Kidney (tissue), 14 donors: ENCODE measurements around the gene P2RY12. TPM values are rescaled to one million over a fixed set of nuclear protein-coding genes. Genes with fewer than 3 reads are reported as not detected.

Experiments used
- DNase-seq, 5 donors: peaks; one replicate each; pipeline ENCODE4 v3.0.0-alpha.2; 2013 to 2020
- FAIRE-seq: peaks from 2 replicates; lab custom pipeline; 2012; peaks lifted over from hg19 to GRCh38; lab: Jason Lieb, UNC
- H3K27ac ChIP-seq, 2 donors: one replicate each; pipeline ENCODE4 v1.7.0; 2013; ENCODE audit warnings: low read depth in 2 of 2, low read length in 2 of 2, inconsistent platforms in 1 of 2
- H3K27me3 ChIP-seq: one replicate; pipeline ENCODE4 v1.7.1; 2013; ENCODE audit warnings: low read length, inconsistent platforms; ENCODE audit not compliant: control insufficient read depth, insufficient read depth
- H3K36me3 ChIP-seq, 3 donors: one replicate each; pipeline versions ENCODE4 v1.7.0 to v1.7.1; 2013; ENCODE audit warnings: low read length in 3 of 3, control low read depth in 1 of 3, inconsistent platforms in 1 of 3; ENCODE audit not compliant: insufficient read depth in 3 of 3, control insufficient read depth in 2 of 3
- H3K4me1 ChIP-seq, 3 donors: one replicate each; pipeline versions ENCODE4 v1.7.0 to v1.7.1; 2013; ENCODE audit warnings: low read length in 3 of 3, inconsistent platforms in 1 of 3, low read depth in 1 of 3; ENCODE audit not compliant: control insufficient read depth in 2 of 3, insufficient read depth in 2 of 3
- H3K4me3 ChIP-seq, 3 donors: one replicate each; pipeline versions ENCODE4 v1.7.0 to v1.8.1; 2013; ENCODE audit warnings: low read length in 3 of 3, control low read depth in 1 of 3, inconsistent platforms in 1 of 3
- H3K9ac ChIP-seq, 3 donors: one replicate each; pipeline versions ENCODE4 v1.7.0 to v1.7.1; 2013; ENCODE audit warnings: low read length in 3 of 3, control low read depth in 1 of 3, inconsistent platforms in 1 of 3
- H3K9me3 ChIP-seq, 3 donors: one replicate each; pipeline versions ENCODE4 v1.7.0 to v1.7.1; 2013; ENCODE audit warnings: low read length in 3 of 3, control low read depth in 1 of 3, inconsistent platforms in 1 of 3; ENCODE audit not compliant: control insufficient read depth in 2 of 3, insufficient read depth in 1 of 3
- intact Hi-C: fragments of 100-400 bp; cut with DNase I; formaldehyde crosslinking; loops from one replicate; pipeline ENCODE4 v1.11.1; 2022
- polyA plus RNA-seq: library from polyadenylated mRNA; stranded (reverse); fragments of 350-450 nt; fragmentation: Illumina TruSeq; extraction: RNeasy Lipid Tissue Mini Kit (QIAGEN cat#74804); gene quantifications from one replicate; pipeline ENCODE4 v1.2.3, GENCODE V29; 2014; ENCODE audit warnings: low read depth, low replicate concordance; ENCODE audit not compliant: insufficient read depth
- total RNA-seq: library from RNA; stranded (reverse); fragmentation: NEBNext Ultra II Directional; extraction: Animal tissue kit (Norgen Biotek cat#: 25700); gene quantifications from one replicate; pipeline ENCODE4 v1.2.1, GENCODE V29; 2021
- TF ChIP-seq, protein P1 (sequence below): IDR thresholded peaks from 3 replicates; pipeline ENCODE4 v1.5.1; 2012; ENCODE audit warnings: mild to moderate bottlenecking, moderate library complexity, borderline replicate concordance; ENCODE audit not compliant: insufficient read depth; ENCODE audit errors: extremely low read depth
- donor health status: control.
- donor health status: control.
- donor health status: control.
- donor health status: control.
- donor health status: control.
- donor health status: DM: yes; HTN: yes; CAD: no.
- donor health status: Normal renal cell carcinoma (clear cell type).

The P2RY12 gene
- total and polyA plus RNA-seq, 2 donors from 2014 or later, result 2.2 TPM; not detected in 1

DNA sequence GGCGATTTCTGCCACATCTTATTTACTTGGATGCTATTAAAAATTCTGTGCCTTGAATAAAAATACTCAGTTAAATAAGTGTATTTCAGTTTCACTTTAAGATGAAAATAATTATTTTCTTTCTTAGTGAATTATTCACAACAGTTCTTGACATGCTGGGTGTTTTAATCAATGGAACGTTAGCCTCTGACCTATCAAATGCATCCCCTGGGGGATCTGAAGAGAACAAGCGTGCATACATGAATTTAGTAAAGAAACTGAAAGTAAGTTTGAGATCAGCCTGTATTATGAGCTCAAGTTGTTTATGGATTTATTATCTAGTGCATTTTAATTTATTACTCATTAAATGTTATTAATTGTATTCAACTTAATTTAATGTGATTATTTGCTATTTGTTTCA is 597 bp downstream of the P2RY12 start:
- peaks cover 0 to 12% (median 4%) of the 10 kb centered on the region in 3 donors for H3K4me1 ChIP-seq
- TF ChIP-seq, protein P1, sequence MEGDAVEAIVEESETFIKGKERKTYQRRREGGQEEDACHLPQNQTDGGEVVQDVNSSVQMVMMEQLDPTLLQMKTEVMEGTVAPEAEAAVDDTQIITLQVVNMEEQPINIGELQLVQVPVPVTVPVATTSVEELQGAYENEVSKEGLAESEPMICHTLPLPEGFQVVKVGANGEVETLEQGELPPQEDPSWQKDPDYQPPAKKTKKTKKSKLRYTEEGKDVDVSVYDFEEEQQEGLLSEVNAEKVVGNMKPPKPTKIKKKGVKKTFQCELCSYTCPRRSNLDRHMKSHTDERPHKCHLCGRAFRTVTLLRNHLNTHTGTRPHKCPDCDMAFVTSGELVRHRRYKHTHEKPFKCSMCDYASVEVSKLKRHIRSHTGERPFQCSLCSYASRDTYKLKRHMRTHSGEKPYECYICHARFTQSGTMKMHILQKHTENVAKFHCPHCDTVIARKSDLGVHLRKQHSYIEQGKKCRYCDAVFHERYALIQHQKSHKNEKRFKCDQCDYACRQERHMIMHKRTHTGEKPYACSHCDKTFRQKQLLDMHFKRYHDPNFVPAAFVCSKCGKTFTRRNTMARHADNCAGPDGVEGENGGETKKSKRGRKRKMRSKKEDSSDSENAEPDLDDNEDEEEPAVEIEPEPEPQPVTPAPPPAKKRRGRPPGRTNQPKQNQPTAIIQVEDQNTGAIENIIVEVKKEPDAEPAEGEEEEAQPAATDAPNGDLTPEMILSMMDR, result no peak
- DNase-seq (peak in 1 of 5 donors; percentile 6), FAIRE-seq (peak; percentile 67)
- H3K4me3 ChIP-seq, result peak overlapping the region in 2 of 3 donors; percentile 35 to 53
- no peak overlapping the region for H3K9ac ChIP-seq
- no peak overlapping the region for H3K27ac ChIP-seq
- H3K27me3 ChIP-seq, result no peaks in the 10 kb centered on the region
- intact Hi-C loops, result no loop called here
- H3K36me3 ChIP-seq, result no peaks in the 10 kb centered on the region
- no peaks in the 10 kb centered on the region for H3K9me3 ChIP-seq

GRCh38 chr3:151383111-151383510 is 1.4 kb downstream of the P2RY12 start:
- TF ChIP-seq, protein P1, result no peak

GRCh38 chr3:151382671-151383070 is 1.9 kb downstream of the P2RY12 start:
- TF ChIP-seq, protein P1, result no peak
- Histone ChIP-seq H3K27me3 (no peaks in the 10 kb centered on the region), H3K4me1 (peaks cover 0 to 12% (median 4%) of the 10 kb centered on the region in 3 donors), H3K4me3 (no peak overlapping the region), H3K27ac (no peak overlapping the region), H3K36me3 (no peaks in the 10 kb centered on the region), H3K9me3 (no peaks in the 10 kb centered on the region), H3K9ac (no peak overlapping the region)
- intact Hi-C loops, result no loop called here
- FAIRE-seq (no peak), DNase-seq (no peak)

More at GRCh38 chr3:151383111-151383510, 1.4 kb downstream of the P2RY12 start:
- DNase-seq, result no peak
- intact Hi-C loops, result no loop called here
- Histone ChIP-seq H3K27ac (no peak overlapping the region), H3K9me3 (no peaks in the 10 kb centered on the region), H3K4me3 (no peak overlapping the region), H3K36me3 (no peaks in the 10 kb centered on the region), H3K9ac (no peak overlapping the region), H3K4me1 (peaks cover 0 to 12% (median 4%) of the 10 kb centered on the region in 3 donors), H3K27me3 (no peaks in the 10 kb centered on the region)
- no peak for FAIRE-seq

DNA sequence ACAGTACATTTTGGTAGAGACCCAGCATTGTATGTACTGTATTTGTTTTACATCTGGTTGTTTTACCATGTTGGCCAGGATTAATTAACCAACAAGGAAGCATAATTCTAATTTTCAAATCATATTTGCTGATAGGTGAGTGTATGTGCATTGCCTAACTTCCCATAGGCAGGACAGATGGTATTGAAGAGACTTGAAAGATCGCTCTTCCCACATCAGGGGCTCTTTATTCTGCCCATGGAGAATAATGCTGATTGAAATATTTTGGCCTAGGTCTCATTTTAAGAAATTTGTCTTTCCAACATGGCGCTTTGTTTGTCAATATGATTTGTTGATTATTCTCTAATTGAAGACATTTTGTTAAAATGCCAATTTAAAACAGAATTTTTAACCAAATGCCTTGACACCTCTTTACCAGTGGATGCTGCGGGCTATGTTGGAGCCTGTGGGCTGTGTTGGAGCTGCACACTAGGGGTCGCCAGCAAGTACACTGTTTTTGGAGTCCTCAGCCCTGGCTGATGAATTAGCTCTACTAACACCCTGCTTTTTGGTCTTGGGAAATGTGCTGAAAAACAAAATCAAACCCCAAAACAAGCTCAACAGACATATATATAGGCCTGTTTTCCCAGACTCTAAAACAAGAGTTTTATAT is 5.3 kb downstream of the P2RY12 start:
- H3K4me3 ChIP-seq, result no peak overlapping the region

More for the DNA sequence above, 5.3 kb downstream of the P2RY12 start:
- Histone ChIP-seq H3K36me3 (no peaks in the 10 kb centered on the region), H3K27ac (no peak overlapping the region), H3K27me3 (no peaks in the 10 kb centered on the region), H3K4me1 (peaks cover 0 to 7% (median 4%) of the 10 kb centered on the region in 3 donors), H3K9me3 (no peaks in the 10 kb centered on the region), H3K9ac (no peak overlapping the region)
- FAIRE-seq (no peak), DNase-seq (peak in 3 of 5 donors; percentile 12 to 34 (median 22))
- intact Hi-C loops, result no loop called here
- TF ChIP-seq, protein P1, result peak; percentile 35
